ENCODE data around the gene SETDB1.
A peak's percentile ranks its signal among the peaks of the same experiment; 100 is the strongest.

Gene SETDB1

DNA sequence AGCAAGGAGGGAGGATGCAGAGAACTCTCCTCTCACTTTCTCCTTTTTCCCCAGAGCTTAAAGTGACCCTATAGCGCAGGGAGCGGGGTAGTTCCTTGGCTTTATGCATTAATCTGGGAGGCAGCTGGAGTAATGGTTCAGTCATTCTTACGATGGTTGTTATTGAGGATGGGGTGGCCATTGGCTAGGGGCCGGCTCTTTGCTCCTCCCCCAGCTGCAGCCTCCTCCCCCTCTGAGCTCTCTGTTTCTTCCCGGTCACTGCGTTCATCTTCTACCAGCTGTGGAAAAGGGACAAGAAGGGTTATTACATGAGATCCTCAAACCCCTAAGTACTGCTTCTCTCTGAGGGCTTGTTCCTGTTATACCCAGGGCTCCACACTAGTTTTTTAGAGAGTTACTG lies 39.8 kb downstream of the SETDB1 start:
- H3K4me3 ChIP-seq (ENCODE audit: low read depth, low read length): no peak overlapping the region
- in situ Hi-C loops (cut with HindIII; ENCODE audit: low sequenced_read_pairs): no loop called here
- DNase-seq (ENCODE audit: low read depth): no peak
- no peak for TF ChIP-seq CTCF (IDR thresholded peaks at IDR 0.05; ENCODE audit: low read depth, low read length, missing control alignments)

- DNase-seq (ENCODE audit: low read depth): no peak
- in situ Hi-C loops (cut with HindIII; ENCODE audit: low sequenced_read_pairs): no loop called here
- no peak overlapping the region for H3K4me3 ChIP-seq (ENCODE audit: low read depth, low read length)
- TF ChIP-seq CTCF (IDR thresholded peaks at IDR 0.05; ENCODE audit: low read depth, low read length, missing control alignments): no peak
Measured at GRCh38 chr1:150967936-150968335, 41.8 kb downstream of the SETDB1 start.

GRCh38 chr1:150968491-150968890 lies 42.3 kb downstream of the SETDB1 start:
- H3K4me3 ChIP-seq (ENCODE audit: low read depth, low read length): no peak overlapping the region
- TF ChIP-seq CTCF (IDR thresholded peaks at IDR 0.05; ENCODE audit: low read depth, low read length, missing control alignments): no peak
- no peak for DNase-seq (ENCODE audit: low read depth)
- in situ Hi-C loops (cut with HindIII; ENCODE audit: low sequenced_read_pairs): no loop called here

DNA sequence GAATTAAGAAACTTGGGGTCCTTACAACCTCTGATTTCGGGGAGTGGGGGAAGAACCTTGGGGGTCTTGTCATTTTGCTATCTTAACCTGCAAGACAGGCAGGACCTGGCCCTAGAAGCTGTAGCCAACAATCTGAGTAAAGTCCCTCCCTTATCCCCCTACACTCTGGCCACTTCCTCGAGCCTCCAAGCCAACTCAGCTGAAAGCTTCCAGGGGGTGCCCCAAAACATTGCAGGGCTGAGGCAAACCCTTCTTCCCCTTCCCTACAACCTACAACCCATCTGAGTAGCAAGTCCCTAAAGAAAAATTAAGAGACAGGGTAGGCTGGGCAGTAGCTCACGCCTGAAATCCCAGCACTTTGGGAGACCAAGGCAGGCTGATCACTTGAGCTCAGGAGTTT lies 43.5 kb downstream of the SETDB1 start:
- no peak for TF ChIP-seq CTCF (IDR thresholded peaks at IDR 0.05; ENCODE audit: low read depth, low read length, missing control alignments)
- in situ Hi-C loops (cut with HindIII; ENCODE audit: low sequenced_read_pairs): no loop called here

DNA sequence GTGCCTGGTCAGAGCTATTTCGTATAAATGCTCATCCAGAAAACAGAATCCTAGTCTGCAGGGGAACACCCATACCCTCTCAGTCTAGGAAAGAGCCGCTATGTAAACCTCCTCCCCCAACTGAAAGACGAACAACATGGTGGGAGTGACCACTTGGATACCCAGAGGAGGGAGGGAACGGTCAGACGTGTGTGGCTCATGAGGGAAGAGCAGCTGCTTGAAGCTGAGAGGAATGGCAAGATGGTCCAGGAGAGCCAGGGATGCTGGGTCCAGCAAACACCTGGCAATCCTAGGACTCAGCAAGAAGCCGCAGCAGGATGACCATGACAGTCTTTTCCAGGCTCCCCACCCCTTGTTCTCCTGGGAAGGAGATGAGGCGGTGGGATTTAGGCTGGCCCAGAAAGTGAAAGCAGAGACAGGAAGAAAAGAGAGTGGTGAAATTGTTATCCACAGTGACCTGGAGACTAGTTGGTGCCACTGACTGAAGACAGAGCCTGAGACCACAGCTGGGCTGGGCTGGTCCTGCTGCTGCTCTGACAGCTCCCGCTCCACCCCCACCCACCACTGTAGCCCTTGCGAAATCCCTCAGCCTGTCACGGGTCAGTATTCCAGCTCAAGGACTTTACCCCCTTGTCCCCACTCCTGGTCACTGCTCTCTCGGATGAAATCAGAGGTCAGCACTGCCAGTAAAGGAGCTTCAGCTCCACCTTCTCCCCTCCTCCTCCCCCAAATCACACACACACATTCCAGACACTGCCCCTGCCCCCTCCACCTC lies 44.8 kb downstream of the SETDB1 start:
- DNase-seq (ENCODE audit: low read depth): no peak
- in situ Hi-C loops (cut with HindIII; ENCODE audit: low sequenced_read_pairs): no loop called here
- peak overlapping the region; percentile 80 for H3K4me3 ChIP-seq (ENCODE audit: low read depth, low read length)
- no peak for TF ChIP-seq CTCF (IDR thresholded peaks at IDR 0.05; ENCODE audit: low read depth, low read length, missing control alignments)

More for the DNA sequence above, 43.5 kb downstream of the SETDB1 start:
- H3K4me3 ChIP-seq (ENCODE audit: low read depth, low read length): no peak overlapping the region
- DNase-seq (ENCODE audit: low read depth): no peak

DNA sequence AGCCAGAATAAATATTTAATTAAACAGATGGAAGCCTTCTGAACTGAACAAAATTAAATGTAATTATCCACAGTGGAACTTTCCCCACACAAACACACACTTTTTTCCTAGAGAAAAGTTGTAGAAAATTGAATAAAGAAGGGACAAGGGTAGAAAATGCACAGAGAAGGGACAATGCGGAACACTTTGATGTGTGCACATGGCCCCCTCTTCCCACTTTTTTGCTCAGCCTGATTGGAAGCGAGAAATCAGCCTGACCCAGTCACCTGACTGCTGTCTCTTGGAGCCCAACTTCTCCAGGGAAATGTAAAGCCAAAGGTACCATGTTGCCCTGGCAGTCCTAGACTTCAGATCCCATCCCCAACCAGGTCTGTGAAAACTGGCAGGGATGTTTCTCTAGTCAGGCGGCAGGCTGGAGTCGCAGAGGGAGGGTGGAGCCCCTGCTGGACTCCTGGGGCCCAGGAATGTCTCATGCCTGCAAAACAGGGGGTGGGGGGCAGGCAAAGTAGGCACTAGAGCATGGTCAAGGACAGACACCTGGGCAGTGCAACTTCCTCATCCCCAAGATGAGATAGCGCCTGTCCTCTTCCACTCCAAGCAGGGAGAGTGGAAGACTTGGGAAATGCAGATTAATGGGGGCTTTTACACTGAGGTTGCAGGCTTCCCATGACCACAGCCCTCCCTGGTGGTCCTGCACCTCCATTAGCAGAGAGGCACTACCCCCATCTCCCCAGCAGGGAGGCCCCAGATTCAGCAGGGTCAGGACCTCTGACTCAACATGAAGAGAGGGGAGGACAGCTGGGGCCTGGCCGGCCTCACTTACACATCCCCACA lies 45.6 kb downstream of the SETDB1 start:
- in situ Hi-C loops (cut with HindIII; ENCODE audit: low sequenced_read_pairs): no loop called here
- DNase-seq (ENCODE audit: low read depth): no peak
- TF ChIP-seq CTCF (IDR thresholded peaks at IDR 0.05; ENCODE audit: low read depth, low read length, missing control alignments): no peak
- H3K4me3 ChIP-seq (ENCODE audit: low read depth, low read length): peak overlapping the region; percentile 80
